ENCODE data around the gene ZNF526. TPM values are rescaled to one million over a fixed set of nuclear protein-coding genes. Genes with fewer than 3 reads are reported as not detected.
A peak's percentile ranks its signal among the peaks of the same experiment; 100 is the strongest.

The ZNF526 gene
- polyA plus RNA-seq (2.1 TPM in 2 replicates), polyA minus RNA-seq (7.6 and 10.0 TPM in 2 replicates)

- peak; percentile 82 for TF ChIP-seq SMC3 (conservative IDR thresholded peaks at IDR 0.05; ENCODE audit: poor library complexity)
- TF ChIP-seq POLR2AphosphoS5 (IDR thresholded peaks at IDR 0.05): peak; percentile 93
- peak; percentile 74 for TF ChIP-seq RAD21 (conservative IDR thresholded peaks at IDR 0.05)
- peak; percentile 81 for TF ChIP-seq CTCF (IDR thresholded peaks at IDR 0.05; ENCODE audit: poor library complexity, severe bottlenecking)
- TF ChIP-seq MXI1 (conservative IDR thresholded peaks at IDR 0.05; ENCODE audit: poor library complexity, severe bottlenecking): peak; percentile 96
- no peak for TF ChIP-seq REST (IDR thresholded peaks at IDR 0.05; ENCODE audit: borderline replicate concordance)
- TF ChIP-seq EP300 (conservative IDR thresholded peaks at IDR 0.05; ENCODE audit: poor library complexity, severe bottlenecking): peak; percentile 42
- no peak for TF ChIP-seq EZH2 (IDR thresholded peaks at IDR 0.05; ENCODE audit: borderline replicate concordance, insufficient read depth, low read length, poor library complexity, severe bottlenecking)
- peak; percentile 67 for TF ChIP-seq TAF1 (IDR thresholded peaks at IDR 0.05; ENCODE audit: low read depth)
- Histone ChIP-seq H3K27me3 (ENCODE audit: insufficient read depth, low read depth, low read length) (no peaks in the 10 kb centered on the region), H3K9me3 (ENCODE audit: low read length) (no peaks in the 10 kb centered on the region), H3K9ac (ENCODE audit: low read length) (peak within 1 kb of the TSS; percentile 76), H4K20me1 (ENCODE audit: insufficient read depth) (peaks cover 8% of the 10 kb centered on the region), H3K4me3 (ENCODE audit: low read length) (peak within 1 kb of the TSS; percentile 84), H3K36me3 (ENCODE audit: insufficient read depth, low read length) (no peaks in the 10 kb centered on the region), H2AFZ (ENCODE audit: low read depth, low read length) (peak within 1 kb of the TSS; percentile 53), H3K9me2 (ENCODE audit: insufficient read depth, low read length) (no peaks in the 10 kb centered on the region), H3K4me2 (ENCODE audit: low read length) (peak within 1 kb of the TSS; percentile 98), H3F3A (ENCODE audit: insufficient read depth, low read length, poor library complexity, severe bottlenecking) (peaks cover 7% of the 10 kb centered on the region), H3K79me2 (replicated peaks; ENCODE audit: insufficient read depth, low read length) (peaks cover 24% of the 10 kb centered on the region), H3K27ac (ENCODE audit: low read length) (peak within 1 kb of the TSS; percentile 74)
Observed at GRCh38 chr19:42219812-42220750, at the start of gene ZNF526. ZNF526 (plus strand) TSS chr19:42220312; CDS start chr19:42224404, 4,092 bp downstream.

GRCh38 chr19:42170715-42171114, 49.4 kb upstream of the ZNF526 start:
- H3K9ac ChIP-seq (ENCODE audit: low read length): no peak overlapping the region
- no peak overlapping the region for H3K27ac ChIP-seq (ENCODE audit: low read length)
- no peak overlapping the region for H3K4me2 ChIP-seq (ENCODE audit: low read length)
- no peaks in the 10 kb centered on the region for H3K9me2 ChIP-seq (ENCODE audit: insufficient read depth, low read length)
- peaks cover 69% of the 10 kb centered on the region for H3K79me2 ChIP-seq (replicated peaks; ENCODE audit: insufficient read depth, low read length)
- no peaks in the 10 kb centered on the region for H3K9me3 ChIP-seq (ENCODE audit: low read length)
- no peaks in the 10 kb centered on the region for H3K27me3 ChIP-seq (ENCODE audit: insufficient read depth, low read depth, low read length)
- peak overlapping the region; percentile 33 for H3K4me3 ChIP-seq (ENCODE audit: low read length)
- TF ChIP-seq REST (IDR thresholded peaks at IDR 0.05; ENCODE audit: borderline replicate concordance): no peak
- no peak for TF ChIP-seq EP300 (conservative IDR thresholded peaks at IDR 0.05; ENCODE audit: poor library complexity, severe bottlenecking)
- TF ChIP-seq SMC3 (conservative IDR thresholded peaks at IDR 0.05; ENCODE audit: poor library complexity): no peak
- TF ChIP-seq EZH2 (IDR thresholded peaks at IDR 0.05; ENCODE audit: borderline replicate concordance, insufficient read depth, low read length, poor library complexity, severe bottlenecking): no peak
- TF ChIP-seq POLR2AphosphoS5 (IDR thresholded peaks at IDR 0.05): no peak
- TF ChIP-seq MXI1 (conservative IDR thresholded peaks at IDR 0.05; ENCODE audit: poor library complexity, severe bottlenecking): no peak
- TF ChIP-seq CTCF (IDR thresholded peaks at IDR 0.05; ENCODE audit: poor library complexity, severe bottlenecking): no peak
- TF ChIP-seq RAD21 (conservative IDR thresholded peaks at IDR 0.05): no peak
- no peak for TF ChIP-seq TAF1 (IDR thresholded peaks at IDR 0.05; ENCODE audit: low read depth)
- no peaks in the 10 kb centered on the region for H4K20me1 ChIP-seq (ENCODE audit: insufficient read depth)
- H2AFZ ChIP-seq (ENCODE audit: low read depth, low read length): no peak overlapping the region
- H3K36me3 ChIP-seq (ENCODE audit: insufficient read depth, low read length): no peaks in the 10 kb centered on the region
- no peaks in the 10 kb centered on the region for H3F3A ChIP-seq (ENCODE audit: insufficient read depth, low read length, poor library complexity, severe bottlenecking)

Data from neural cell (in vitro differentiated cells).